Glutamatergic neuron (in vitro differentiated cells): ENCODE results near the gene AADACL4. TPM values are rescaled to one million over a fixed set of nuclear protein-coding genes. Genes with fewer than 3 reads are reported as not detected.

Experiments used
- DNase-seq: peaks from one replicate; pipeline ENCODE4 v3.0.0; 2022
- H3K27ac Mint-ChIP-seq: one replicate; pipeline ENCODE4 v1.8.0; 2020; ENCODE audit warnings: mild to moderate bottlenecking, mixed read lengths, inconsistent platforms; ENCODE audit not compliant: unreplicated experiment
- H3K27me3 Mint-ChIP-seq: one replicate; pipeline ENCODE4 v1.8.0; 2020; ENCODE audit warnings: mild to moderate bottlenecking, moderate library complexity, mixed read lengths, inconsistent platforms; ENCODE audit not compliant: unreplicated experiment
- H3K36me3 Mint-ChIP-seq: one replicate; pipeline ENCODE4 v1.8.0; 2020; ENCODE audit warnings: mild to moderate bottlenecking, mixed read lengths, inconsistent platforms; ENCODE audit not compliant: unreplicated experiment
- H3K4me1 Mint-ChIP-seq: one replicate; pipeline ENCODE4 v1.8.0; 2020; ENCODE audit warnings: mild to moderate bottlenecking, low read depth, mixed read lengths, inconsistent platforms; ENCODE audit not compliant: unreplicated experiment
- H3K4me3 Mint-ChIP-seq: one replicate; pipeline ENCODE4 v1.8.0; 2020; ENCODE audit warnings: mild to moderate bottlenecking, mixed read lengths, inconsistent platforms; ENCODE audit not compliant: unreplicated experiment
- H3K9me3 Mint-ChIP-seq: one replicate; pipeline ENCODE4 v1.8.0; 2020; ENCODE audit warnings: mild to moderate bottlenecking, moderate library complexity, mixed read lengths, inconsistent platforms; ENCODE audit not compliant: unreplicated experiment
- total RNA-seq: library from RNA; stranded (reverse); fragmentation: NEBNext Ultra II Directional; extraction: Animal tissue kit (Norgen Biotek cat#: 25700); gene quantifications from one replicate; pipeline ENCODE4 v1.2.1, GENCODE V29; 2021; ENCODE audit not compliant: unreplicated experiment
- TF ChIP-seq, protein P1 (sequence below): fragments of 200-600 bp; sonication (generic); IDR thresholded peaks from one replicate; pipeline ENCODE4 v1.5.0; 2021; ENCODE audit not compliant: partially characterized antibody, unreplicated experiment

AADACL4 gene
- total RNA-seq, 1 donor from 2014 or later, result not detected

GRCh38 chr1:12597792-12598191 lies 46.1 kb upstream of the AADACL4 start:
- peaks cover 11% of the 10 kb centered on the region for H3K9me3 Mint-ChIP-seq
- H3K27me3 Mint-ChIP-seq, result peaks cover 23% of the 10 kb centered on the region

DNA sequence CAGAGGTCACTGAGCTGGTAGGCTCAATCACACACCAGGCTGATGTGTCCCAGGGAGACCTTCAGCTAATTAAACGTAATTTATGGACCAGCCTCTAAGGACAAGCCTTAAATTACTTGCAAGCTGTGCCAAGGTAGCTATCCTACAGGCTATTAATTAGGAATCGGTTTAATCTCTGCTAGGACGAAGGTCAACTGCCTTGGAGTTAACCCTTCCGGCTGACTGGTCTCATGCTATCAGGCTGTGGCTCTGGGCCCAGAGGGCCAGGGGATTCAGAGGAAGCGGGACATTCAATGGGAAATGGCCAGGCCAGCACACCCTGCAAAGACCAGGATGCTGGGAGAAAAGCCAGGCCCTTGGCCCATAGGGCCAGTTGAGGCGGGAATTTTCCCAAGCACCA lies 44.9 kb upstream of the AADACL4 start:
- H3K4me1 Mint-ChIP-seq, result no peaks in the 10 kb centered on the region
- no peaks in the 10 kb centered on the region for H3K36me3 Mint-ChIP-seq
- peaks cover 21% of the 10 kb centered on the region for H3K27me3 Mint-ChIP-seq
- no peak for DNase-seq
- TF ChIP-seq, protein P1, sequence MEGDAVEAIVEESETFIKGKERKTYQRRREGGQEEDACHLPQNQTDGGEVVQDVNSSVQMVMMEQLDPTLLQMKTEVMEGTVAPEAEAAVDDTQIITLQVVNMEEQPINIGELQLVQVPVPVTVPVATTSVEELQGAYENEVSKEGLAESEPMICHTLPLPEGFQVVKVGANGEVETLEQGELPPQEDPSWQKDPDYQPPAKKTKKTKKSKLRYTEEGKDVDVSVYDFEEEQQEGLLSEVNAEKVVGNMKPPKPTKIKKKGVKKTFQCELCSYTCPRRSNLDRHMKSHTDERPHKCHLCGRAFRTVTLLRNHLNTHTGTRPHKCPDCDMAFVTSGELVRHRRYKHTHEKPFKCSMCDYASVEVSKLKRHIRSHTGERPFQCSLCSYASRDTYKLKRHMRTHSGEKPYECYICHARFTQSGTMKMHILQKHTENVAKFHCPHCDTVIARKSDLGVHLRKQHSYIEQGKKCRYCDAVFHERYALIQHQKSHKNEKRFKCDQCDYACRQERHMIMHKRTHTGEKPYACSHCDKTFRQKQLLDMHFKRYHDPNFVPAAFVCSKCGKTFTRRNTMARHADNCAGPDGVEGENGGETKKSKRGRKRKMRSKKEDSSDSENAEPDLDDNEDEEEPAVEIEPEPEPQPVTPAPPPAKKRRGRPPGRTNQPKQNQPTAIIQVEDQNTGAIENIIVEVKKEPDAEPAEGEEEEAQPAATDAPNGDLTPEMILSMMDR, result no peak
- H3K27ac Mint-ChIP-seq, result no peak overlapping the region
- peaks cover 4% of the 10 kb centered on the region for H3K9me3 Mint-ChIP-seq
- no peak overlapping the region for H3K4me3 Mint-ChIP-seq

More at GRCh38 chr1:12597792-12598191, 46.1 kb upstream of the AADACL4 start:
- H3K4me1 Mint-ChIP-seq, result no peaks in the 10 kb centered on the region
- H3K4me3 Mint-ChIP-seq, result no peak overlapping the region
- H3K36me3 Mint-ChIP-seq, result no peaks in the 10 kb centered on the region
- TF ChIP-seq, protein P1, result no peak
- no peak for DNase-seq
- H3K27ac Mint-ChIP-seq, result no peak overlapping the region

DNA sequence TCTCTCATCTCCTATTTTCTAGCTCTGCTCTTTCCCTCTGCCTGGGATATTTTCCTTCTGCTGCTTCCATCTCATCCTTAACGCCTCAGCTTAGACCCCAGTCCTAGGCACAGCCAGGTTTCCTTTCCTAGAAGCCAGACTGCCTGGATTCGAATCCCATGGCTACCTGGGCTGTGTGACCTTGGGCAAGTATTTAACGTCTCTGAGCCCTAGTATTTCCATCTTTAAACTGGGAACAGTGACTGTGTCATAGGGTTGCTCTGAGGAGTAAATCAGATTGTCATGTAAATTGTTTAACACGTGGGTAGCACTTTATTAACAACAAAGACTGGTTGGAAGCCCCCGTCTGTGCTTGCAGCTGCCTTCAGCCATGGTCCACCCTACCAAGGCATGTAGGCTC lies 44.2 kb upstream of the AADACL4 start:
- DNase-seq, result no peak
- H3K9me3 Mint-ChIP-seq, result peaks cover 4% of the 10 kb centered on the region
- no peak overlapping the region for H3K4me3 Mint-ChIP-seq
- H3K36me3 Mint-ChIP-seq, result no peaks in the 10 kb centered on the region
- TF ChIP-seq, protein P1, result no peak
- H3K27me3 Mint-ChIP-seq, result peaks cover 14% of the 10 kb centered on the region
- no peaks in the 10 kb centered on the region for H3K4me1 Mint-ChIP-seq
- H3K27ac Mint-ChIP-seq, result no peak overlapping the region

GRCh38 chr1:12600335-12600734 lies 43.5 kb upstream of the AADACL4 start:
- H3K36me3 Mint-ChIP-seq, result no peaks in the 10 kb centered on the region
- H3K4me3 Mint-ChIP-seq, result no peak overlapping the region
- peaks cover 4% of the 10 kb centered on the region for H3K9me3 Mint-ChIP-seq

DNA sequence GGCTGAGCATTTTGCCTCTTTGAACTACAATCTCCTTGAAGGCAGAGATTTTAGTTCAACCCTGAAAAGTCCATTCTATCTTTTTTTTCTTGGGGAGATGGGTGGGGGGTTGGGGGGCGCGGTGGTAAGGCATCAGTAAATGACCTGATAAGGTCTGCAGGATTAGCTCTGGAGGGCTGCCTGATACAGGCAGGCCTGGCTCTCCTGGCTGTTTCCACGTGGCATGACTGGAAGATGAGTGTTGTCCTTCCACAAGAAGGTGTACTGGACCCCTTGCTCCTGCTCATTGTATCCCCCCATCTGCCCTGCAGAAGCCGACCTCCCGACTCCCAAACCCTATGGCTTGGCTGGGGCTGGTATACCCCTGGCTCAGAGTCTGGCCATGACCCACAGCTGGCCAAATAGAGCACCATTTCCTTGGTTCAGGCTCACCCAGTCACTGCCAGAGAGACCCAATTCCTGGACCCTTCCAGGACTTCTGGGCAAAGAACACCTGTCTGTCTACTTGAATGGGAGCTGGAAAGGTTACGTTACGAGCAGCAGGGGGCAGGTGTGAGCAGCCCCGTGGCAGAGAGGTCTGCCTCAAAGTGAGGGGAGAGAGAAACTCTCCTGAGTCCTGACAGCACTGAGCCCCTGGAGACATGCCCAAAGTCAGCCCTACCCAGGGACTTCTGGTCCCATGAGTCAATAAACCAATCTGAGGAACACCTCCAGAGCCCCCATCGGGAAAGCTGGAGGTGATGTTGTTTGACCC lies 42.8 kb upstream of the AADACL4 start:
- H3K9me3 Mint-ChIP-seq, result peaks cover 4% of the 10 kb centered on the region
- peak; percentile 45 for DNase-seq
- no peak overlapping the region for H3K4me3 Mint-ChIP-seq
- H3K27ac Mint-ChIP-seq, result no peak overlapping the region
- TF ChIP-seq, protein P1, result peak; percentile 52
- H3K4me1 Mint-ChIP-seq, result no peaks in the 10 kb centered on the region
- no peaks in the 10 kb centered on the region for H3K36me3 Mint-ChIP-seq
- H3K27me3 Mint-ChIP-seq, result peaks cover 11% of the 10 kb centered on the region

More at GRCh38 chr1:12600335-12600734, 43.5 kb upstream of the AADACL4 start:
- TF ChIP-seq, protein P1, result no peak
- Mint-ChIP-seq H3K27ac (no peak overlapping the region), H3K27me3 (peaks cover 11% of the 10 kb centered on the region), H3K4me1 (no peaks in the 10 kb centered on the region)
- no peak for DNase-seq
